Psoas muscle (tissue), 8 donors: Measurements from ENCODE around the gene DGAT2L6. TPM values are rescaled to one million over a fixed set of nuclear protein-coding genes. Genes with fewer than 3 reads are reported as not detected.
"Not testable (repeated sequence)": the region's sequence is repeated elsewhere in the genome, so short reads cannot be mapped to it uniquely, and the experiment has no call there.

Experiments
- ATAC-seq, 4 donors: fragments of 200-7000 bp; cut with Tn5 transposase; one replicate each; pipeline ENCODE4 v1.9.1; 2020; ENCODE audit warnings: moderate library complexity in 3 of 4, mild to moderate bottlenecking in 2 of 4
- DNase-seq, 2 donors: peaks; one replicate each; pipeline ENCODE4 v3.0.0-alpha.2; 2020
- H3K27ac ChIP-seq: fragments of 200-600 bp; one replicate; pipeline ENCODE4 v1.8.0; 2022
- H3K27me3 ChIP-seq, 3 donors: fragments of 200-600 bp in 1 of 3; one replicate each; pipeline versions ENCODE4 v1.6.1 to v1.8.0; 2013 to 2022; ENCODE audit warnings: low read length in 2 of 3, mild to moderate bottlenecking in 2 of 3, moderate library complexity in 1 of 3; ENCODE audit not compliant: insufficient read depth in 3 of 3
- H3K36me3 ChIP-seq, 2 donors: fragments of 200-600 bp in 1 of 2; one replicate each; pipeline versions ENCODE4 v1.6.1 to v1.8.0; 2013 to 2022; ENCODE audit warnings: low read depth in 1 of 2, mild to moderate bottlenecking in 1 of 2, moderate library complexity in 1 of 2; ENCODE audit not compliant: insufficient read depth in 1 of 2
- H3K4me1 ChIP-seq: fragments of 200-600 bp; one replicate; pipeline ENCODE4 v1.8.0; 2022
- H3K4me3 ChIP-seq: fragments of 200-600 bp; one replicate; pipeline ENCODE4 v1.8.0; 2022; ENCODE audit warnings: mild to moderate bottlenecking
- H3K9me3 ChIP-seq: fragments of 200-600 bp; one replicate; pipeline ENCODE4 v1.8.0; 2022
- WGBS, 3 donors: extraction: QIAGEN DNeasy Blood & Tissue Kit; methylation state at CpG; one replicate each; pipeline versions ENCODE4 v1.1.6 to v1.1.7; 2013; 5-methylcytosine and 5-hydroxymethylcytosine counted together
- intact Hi-C, 2 donors: fragments of 100-400 bp; cut with DNase I; formaldehyde crosslinking; loops; one replicate each; pipeline versions ENCODE4 v1.11.0 to v1.14.2; 2022
- polyA plus RNA-seq, 3 donors: library from polyadenylated mRNA; stranded (reverse); fragments of 200-250 nt; gene quantifications; one replicate each; pipeline ENCODE4 v1.2.3, GENCODE V29; 2013
- total RNA-seq, 4 donors: library from RNA; stranded (reverse); fragmentation: NEBNext Ultra II Directional in 2 of 4; extraction: Animal tissue kit (Norgen Biotek cat#: 25700) in 2 of 4; gene quantifications; one replicate each; pipeline versions ENCODE4 v1.2.1 to v1.2.4, GENCODE V29; 2021 to 2023
- TF ChIP-seq, protein P1 (sequence below): fragments of 200-600 bp; IDR thresholded peaks from one replicate; pipeline ENCODE4 v1.8.0; 2022; ENCODE audit warnings: antibody characterized with exemption
- donor health status: healthy with polysubstance abuse.
- donor health status: DM: no; HTN: no; CAD: no; lungs with moderate emphysema.
- donor health status: Bipolar disorder and iron deficiency.
- donor health status: healthy.
- donor health status: DM: yes; HTN: yes; CAD: no.
- donor health status: DM: no; HTN: no; CAD: no.
- donor health status: DM: no; HTN: no; CAD: no.
- donor health status: DM: yes; HTN: yes; CAD: no.

DGAT2L6 gene
- total and polyA plus RNA-seq, 7 donors = not detected

DNA sequence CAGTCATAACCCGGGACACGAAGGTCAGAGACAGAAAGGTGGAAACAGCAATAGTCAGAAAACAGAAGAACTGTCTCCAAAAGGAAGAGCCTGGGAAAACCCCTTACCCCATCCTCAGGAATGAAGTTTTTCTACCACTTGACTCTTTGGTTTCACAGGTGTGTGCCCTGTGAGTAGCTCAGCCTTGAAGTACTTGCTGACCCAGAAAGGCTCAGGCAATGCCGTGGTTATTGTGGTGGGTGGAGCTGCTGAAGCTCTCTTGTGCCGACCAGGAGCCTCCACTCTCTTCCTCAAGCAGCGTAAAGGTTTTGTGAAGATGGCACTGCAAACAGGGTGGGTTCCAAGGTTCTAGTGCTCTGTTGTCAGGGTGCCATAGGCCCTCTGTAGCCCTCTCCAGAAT is 24.4 kb downstream of the DGAT2L6 start:
- Histone ChIP-seq H3K4me1 (no peaks in the 10 kb centered on the region), H3K27me3 (peaks cover 0 to 16% (median 0%) of the 10 kb centered on the region in 3 donors), H3K4me3 (no peak overlapping the region), H3K36me3 (no peaks in the 10 kb centered on the region), H3K27ac (no peak overlapping the region), H3K9me3 (no peaks in the 10 kb centered on the region)
- TF ChIP-seq, protein P1, sequence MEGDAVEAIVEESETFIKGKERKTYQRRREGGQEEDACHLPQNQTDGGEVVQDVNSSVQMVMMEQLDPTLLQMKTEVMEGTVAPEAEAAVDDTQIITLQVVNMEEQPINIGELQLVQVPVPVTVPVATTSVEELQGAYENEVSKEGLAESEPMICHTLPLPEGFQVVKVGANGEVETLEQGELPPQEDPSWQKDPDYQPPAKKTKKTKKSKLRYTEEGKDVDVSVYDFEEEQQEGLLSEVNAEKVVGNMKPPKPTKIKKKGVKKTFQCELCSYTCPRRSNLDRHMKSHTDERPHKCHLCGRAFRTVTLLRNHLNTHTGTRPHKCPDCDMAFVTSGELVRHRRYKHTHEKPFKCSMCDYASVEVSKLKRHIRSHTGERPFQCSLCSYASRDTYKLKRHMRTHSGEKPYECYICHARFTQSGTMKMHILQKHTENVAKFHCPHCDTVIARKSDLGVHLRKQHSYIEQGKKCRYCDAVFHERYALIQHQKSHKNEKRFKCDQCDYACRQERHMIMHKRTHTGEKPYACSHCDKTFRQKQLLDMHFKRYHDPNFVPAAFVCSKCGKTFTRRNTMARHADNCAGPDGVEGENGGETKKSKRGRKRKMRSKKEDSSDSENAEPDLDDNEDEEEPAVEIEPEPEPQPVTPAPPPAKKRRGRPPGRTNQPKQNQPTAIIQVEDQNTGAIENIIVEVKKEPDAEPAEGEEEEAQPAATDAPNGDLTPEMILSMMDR = no peak
- ATAC-seq (no peak), DNase-seq (no peak)
- 80 to 83% (median 83%) methylated on average over 5 of the region's 5 CpGs for WGBS, 3 donors
- intact Hi-C loops = no loop called here

DNA sequence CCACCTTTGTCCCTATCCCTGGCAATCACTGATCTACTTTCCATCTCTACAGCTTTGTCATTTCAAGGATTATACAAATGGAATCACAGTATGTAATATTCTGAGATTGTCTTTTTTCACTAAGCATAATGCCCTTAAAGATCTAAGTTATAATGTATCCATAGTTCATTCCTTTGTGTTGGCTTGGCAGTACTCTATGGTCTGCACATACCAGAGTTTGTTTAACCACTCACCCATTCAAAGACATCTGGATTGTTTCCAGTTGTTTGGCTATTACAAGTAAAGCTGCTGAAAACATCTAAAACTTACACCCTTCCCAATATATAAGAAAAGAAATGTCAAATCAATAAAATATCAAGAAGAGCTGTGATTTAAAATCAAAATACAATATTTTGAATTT is 31.2 kb downstream of the DGAT2L6 start:
- ATAC-seq = no peak

DNA sequence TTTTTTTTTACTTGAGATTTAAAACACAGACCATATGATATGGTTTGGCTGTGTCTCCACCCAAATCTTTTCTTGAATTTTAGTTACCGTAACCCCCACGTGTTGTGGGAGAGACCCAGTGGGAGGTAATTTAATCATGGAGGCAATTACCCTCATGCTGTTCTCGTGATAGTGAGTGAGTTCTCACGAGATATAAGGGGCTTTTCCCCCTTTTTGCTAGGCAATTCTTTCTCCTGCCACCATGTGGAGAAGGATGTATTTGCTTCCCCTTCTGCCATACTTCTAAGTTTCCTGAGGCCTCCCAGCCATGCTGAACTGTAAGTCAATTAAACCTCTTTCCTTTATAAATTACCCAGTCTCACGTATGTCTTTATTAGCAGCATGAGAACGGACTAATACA is 32.3 kb downstream of the DGAT2L6 start:
- H3K4me3 ChIP-seq, H3K27me3 ChIP-seq, H3K4me1 ChIP-seq, intact Hi-C loops, ATAC-seq, H3K9me3 ChIP-seq, H3K27ac ChIP-seq, H3K36me3 ChIP-seq, DNase-seq: not testable (repeated sequence)
- WGBS, 3 donors = 49 to 57% (median 56%) methylated on average over 6 of the region's 6 CpGs

More for the DNA sequence above, 31.2 kb downstream of the DGAT2L6 start:
- Histone ChIP-seq H3K27me3 (peaks cover 0 to 5% (median 0%) of the 10 kb centered on the region in 3 donors), H3K27ac (no peak overlapping the region), H3K4me3 (no peak overlapping the region), H3K4me1 (no peaks in the 10 kb centered on the region), H3K36me3 (no peaks in the 10 kb centered on the region), H3K9me3 (peaks cover 4% of the 10 kb centered on the region)
- TF ChIP-seq, protein P1 = no peak
- intact Hi-C loops = no loop called here
- no peak for DNase-seq

DNA sequence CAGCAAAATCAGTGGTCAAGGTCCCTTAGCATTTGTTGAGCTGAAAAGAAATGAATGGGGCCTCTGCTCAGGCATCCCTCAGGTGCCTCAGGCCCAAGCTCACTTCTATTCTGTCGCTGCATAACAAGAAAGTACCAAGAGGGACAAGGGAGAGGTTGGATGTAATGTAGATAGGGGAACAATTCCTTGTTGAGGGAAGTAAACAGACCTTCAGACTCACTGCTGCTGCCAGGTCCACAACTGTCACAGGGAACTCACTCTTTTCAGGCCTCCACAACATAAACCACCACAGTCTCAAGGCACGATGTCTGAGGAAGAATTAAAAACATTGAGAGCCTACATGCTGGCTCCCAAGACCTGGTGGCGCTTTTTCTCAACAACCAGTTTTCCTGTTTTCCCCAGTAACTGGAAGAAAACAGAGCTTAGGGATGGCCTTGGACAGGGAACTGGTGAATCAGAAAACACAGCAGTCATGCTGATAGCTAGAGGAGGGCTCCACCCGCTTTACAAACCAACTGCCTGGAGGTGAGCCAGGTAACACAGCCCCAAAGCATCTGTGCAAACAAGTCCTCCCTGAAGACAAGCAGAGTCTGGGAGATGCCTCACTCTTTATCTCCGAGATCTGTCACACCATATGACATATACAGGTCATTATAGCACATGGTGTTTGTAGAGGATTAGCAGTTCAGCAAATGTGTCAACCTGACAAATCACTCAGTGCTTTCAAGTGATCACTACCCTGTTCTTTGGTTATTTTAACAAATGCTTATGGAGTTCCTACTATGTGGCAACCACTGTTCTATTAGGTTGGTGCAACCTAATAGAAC is 42.9 kb downstream of the DGAT2L6 start:
- Histone ChIP-seq H3K4me3 (no peak overlapping the region), H3K9me3 (no peaks in the 10 kb centered on the region), H3K4me1 (no peaks in the 10 kb centered on the region), H3K36me3 (no peaks in the 10 kb centered on the region), H3K27ac (no peak overlapping the region), H3K27me3 (no peaks in the 10 kb centered on the region)
- TF ChIP-seq, protein P1 = no peak
- DNase-seq (no peak), ATAC-seq (no peak)
- intact Hi-C loops = no loop called here
- WGBS, 3 donors = 57 to 74% (median 66%) methylated on average over 5 of the region's 5 CpGs

DNA sequence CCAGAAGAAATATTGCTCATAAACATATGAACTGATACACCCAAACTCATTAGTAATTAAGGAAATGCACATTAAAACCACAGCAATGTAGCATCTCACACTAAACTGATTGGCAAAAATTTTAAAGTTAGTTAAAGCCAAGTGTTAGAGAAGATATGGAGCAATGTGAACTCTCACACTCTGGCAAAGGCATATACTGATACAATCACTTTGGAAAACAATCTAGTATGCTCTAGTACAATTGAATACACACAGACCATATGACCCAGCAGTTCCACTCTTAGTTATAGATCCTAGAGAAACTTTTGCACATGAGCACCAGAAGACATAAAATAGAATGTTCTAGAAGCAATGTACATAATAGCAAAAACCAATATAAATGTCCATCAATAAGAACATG is 48.8 kb downstream of the DGAT2L6 start:
- H3K9me3 ChIP-seq = no peaks in the 10 kb centered on the region
- ATAC-seq (no peak), DNase-seq (no peak)
- H3K4me1 ChIP-seq = no peaks in the 10 kb centered on the region
- intact Hi-C loops = no loop called here
- H3K27ac ChIP-seq = no peak overlapping the region
- H3K36me3 ChIP-seq = no peaks in the 10 kb centered on the region
- TF ChIP-seq, protein P1 = no peak
- H3K27me3 ChIP-seq = no peaks in the 10 kb centered on the region
- no peak overlapping the region for H3K4me3 ChIP-seq
